ENCODE measurements around the gene ECT2L.

ECT2L gene

GRCh38 chr6:138815797-138816528 is 20.1 kb downstream of the ECT2L start:
- Histone ChIP-seq H3K4me1 (ENCODE audit: insufficient read depth, low read length) (no peaks in the 10 kb centered on the region), H3K36me3 (ENCODE audit: insufficient read depth, low read length) (no peaks in the 10 kb centered on the region), H3K9me3 (ENCODE audit: control insufficient read depth, insufficient read depth, low read length) (no peaks in the 10 kb centered on the region; the same call in 1 of the 2 replicates), H3K9ac (ENCODE audit: low read depth, low read length) (no peak overlapping the region)

DNA sequence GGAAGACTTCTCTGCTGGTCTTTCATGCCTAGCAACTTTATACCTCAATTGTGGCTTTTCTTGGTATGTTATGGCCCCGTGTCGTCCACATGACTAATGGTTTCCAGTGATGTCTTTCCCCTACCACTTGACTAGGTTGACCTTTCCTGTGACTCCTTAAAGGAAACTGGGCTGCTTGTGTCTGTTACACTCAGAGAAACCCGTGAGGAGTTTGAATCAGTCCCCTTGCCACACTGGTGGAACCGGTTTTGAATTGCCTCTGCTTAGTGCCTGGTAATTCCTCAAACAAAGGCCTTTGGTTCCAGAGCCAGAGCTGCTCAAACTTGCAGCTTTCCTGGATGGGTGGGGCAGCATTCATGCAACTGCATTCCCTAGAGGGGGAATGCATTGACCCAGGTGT is 21.9 kb downstream of the ECT2L start:
- Histone ChIP-seq H3K36me3 (ENCODE audit: insufficient read depth, low read length) (no peaks in the 10 kb centered on the region), H3K9me3 (ENCODE audit: control insufficient read depth, insufficient read depth, low read length) (no peaks in the 10 kb centered on the region; the same call in 1 of the 2 replicates), H3K4me1 (ENCODE audit: insufficient read depth, low read length) (no peaks in the 10 kb centered on the region), H3K9ac (ENCODE audit: low read depth, low read length) (no peak overlapping the region)

- no peaks in the 10 kb centered on the region for H3K36me3 ChIP-seq (ENCODE audit: insufficient read depth, low read length)
- H3K9me3 ChIP-seq (ENCODE audit: control insufficient read depth, insufficient read depth, low read length), result no peaks in the 10 kb centered on the region; the same call in 1 of the 2 replicates
- H3K4me1 ChIP-seq (ENCODE audit: insufficient read depth, low read length), result no peaks in the 10 kb centered on the region
- H3K9ac ChIP-seq (ENCODE audit: low read depth, low read length), result no peak overlapping the region
Observed at GRCh38 chr6:138818496-138819194, 22.8 kb downstream of the ECT2L start.

DNA sequence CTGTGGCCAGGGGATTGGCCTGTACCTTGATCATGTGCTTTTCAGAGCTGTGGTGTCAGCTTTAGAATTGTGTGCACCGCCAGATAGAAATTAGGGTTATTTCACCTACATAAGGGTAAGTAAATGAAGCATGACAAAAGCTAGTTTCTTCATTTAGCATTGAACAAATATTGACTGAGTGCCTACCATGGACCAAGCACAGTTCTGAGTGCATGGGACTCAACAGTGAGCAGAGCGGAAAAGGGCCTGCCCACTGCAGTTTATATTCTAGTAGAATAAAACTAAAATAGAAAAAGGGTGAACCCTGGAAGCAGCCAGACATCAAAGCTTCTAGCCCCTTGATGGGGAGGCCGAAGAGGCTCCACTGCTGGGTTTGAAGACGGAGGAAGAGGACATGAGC is 25.6 kb downstream of the ECT2L start:
- Histone ChIP-seq H3K9ac (ENCODE audit: low read depth, low read length) (no peak overlapping the region), H3K36me3 (ENCODE audit: insufficient read depth, low read length) (no peaks in the 10 kb centered on the region), H3K4me1 (ENCODE audit: insufficient read depth, low read length) (no peaks in the 10 kb centered on the region), H3K9me3 (ENCODE audit: control insufficient read depth, insufficient read depth, low read length) (no peaks in the 10 kb centered on the region)

DNA sequence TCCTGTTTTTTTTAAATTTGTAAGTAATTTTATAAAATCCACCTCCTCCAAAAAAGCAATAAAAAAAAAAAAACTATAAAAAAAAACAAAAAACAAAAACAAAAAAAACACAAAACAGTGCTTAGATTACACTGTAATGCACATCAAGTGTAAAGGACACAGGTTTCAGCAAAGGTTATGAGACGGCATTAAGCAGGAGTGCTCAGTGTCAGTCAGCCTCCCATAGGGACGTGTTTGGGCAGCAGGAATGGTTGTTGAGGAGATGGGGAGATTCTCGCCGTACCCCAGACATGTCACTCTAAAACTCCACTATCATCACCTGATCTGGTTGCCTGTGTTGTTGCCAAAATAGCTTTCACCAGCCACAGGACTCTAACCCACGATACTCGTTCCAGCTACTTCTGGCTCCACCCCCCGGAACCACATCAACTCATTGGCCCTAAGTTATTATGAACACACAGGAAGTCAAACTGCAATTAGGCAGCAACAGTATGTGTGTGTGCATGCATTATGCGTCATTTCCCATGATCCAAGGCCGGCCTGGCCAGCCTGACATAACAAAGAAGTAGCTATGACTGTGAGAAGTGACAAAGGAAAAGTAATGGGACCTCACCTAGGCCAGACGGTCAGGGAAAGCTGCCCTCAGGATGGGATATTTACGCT is 28.7 kb downstream of the ECT2L start:
- Histone ChIP-seq H3K9ac (ENCODE audit: low read depth, low read length) (no peak overlapping the region), H3K9me3 (ENCODE audit: control insufficient read depth, insufficient read depth, low read length) (no peaks in the 10 kb centered on the region), H3K4me1 (ENCODE audit: insufficient read depth, low read length) (peaks cover 8% of the 10 kb centered on the region), H3K36me3 (ENCODE audit: insufficient read depth, low read length) (no peaks in the 10 kb centered on the region)

DNA sequence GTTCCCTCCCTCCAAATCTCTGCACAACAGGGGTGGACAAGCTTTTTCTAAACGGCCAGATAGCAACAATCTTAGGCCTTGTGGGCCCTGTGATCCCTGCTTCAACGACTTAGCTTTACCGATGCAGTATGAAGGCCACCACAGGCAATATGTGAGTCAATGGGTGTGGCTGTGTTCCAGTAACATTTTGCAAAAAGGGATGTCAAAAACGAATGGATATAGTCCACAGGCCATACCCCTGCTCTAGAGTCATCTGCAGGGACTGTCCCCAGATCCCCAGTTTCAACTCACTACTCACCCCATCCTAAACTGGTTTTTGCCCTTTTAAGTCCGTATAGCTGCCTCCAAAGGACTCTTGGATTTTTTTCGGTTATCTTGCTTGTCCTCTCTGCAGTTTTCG is 34.4 kb downstream of the ECT2L start:
- Histone ChIP-seq H3K9me3 (ENCODE audit: control insufficient read depth, insufficient read depth, low read length) (no peaks in the 10 kb centered on the region), H3K36me3 (ENCODE audit: insufficient read depth, low read length) (no peaks in the 10 kb centered on the region), H3K4me1 (ENCODE audit: insufficient read depth, low read length) (peaks cover 8% of the 10 kb centered on the region), H3K9ac (ENCODE audit: low read depth, low read length) (no peak overlapping the region)

GRCh38 chr6:138832182-138832581 is 36.3 kb downstream of the ECT2L start:
- Histone ChIP-seq H3K9ac (ENCODE audit: low read depth, low read length) (no peak overlapping the region), H3K36me3 (ENCODE audit: insufficient read depth, low read length) (no peaks in the 10 kb centered on the region), H3K9me3 (ENCODE audit: control insufficient read depth, insufficient read depth, low read length) (no peaks in the 10 kb centered on the region), H3K4me1 (ENCODE audit: insufficient read depth, low read length) (peaks cover 8% of the 10 kb centered on the region)

DNA sequence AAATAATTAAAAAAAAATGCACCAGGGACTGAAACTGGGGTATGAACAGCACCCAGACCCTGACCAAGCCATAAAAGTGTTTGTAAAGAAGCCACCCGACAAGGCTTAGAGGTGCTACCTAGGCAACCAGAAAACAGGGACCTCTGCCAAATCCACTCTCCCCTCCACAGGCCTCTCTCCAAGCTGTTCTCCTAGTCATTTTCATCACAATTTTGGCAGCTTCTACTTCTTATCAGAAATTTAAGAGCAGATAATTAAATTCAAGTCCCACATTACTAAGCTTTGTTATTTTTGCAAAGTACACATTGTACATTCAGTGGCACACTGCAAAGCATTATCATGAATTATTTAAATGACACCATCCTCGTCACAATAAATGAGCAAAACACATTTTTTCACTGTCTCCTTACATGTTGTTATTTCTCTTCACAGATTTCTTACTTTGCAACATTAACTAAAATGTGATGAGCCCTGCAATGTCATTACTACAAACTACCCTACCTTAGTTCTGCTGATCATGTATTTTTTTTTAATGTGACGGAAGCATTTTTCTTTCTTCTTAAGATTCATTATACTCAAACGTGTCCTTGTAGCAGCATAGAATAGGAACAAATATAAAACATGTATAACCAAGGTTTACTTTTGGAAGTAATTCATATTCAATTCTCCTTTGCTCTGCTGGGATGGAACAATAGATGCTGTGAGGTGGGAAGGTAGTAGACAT is 38.1 kb downstream of the ECT2L start:
- no peaks in the 10 kb centered on the region for H3K9me3 ChIP-seq (ENCODE audit: control insufficient read depth, insufficient read depth, low read length)
- no peaks in the 10 kb centered on the region for H3K36me3 ChIP-seq (ENCODE audit: insufficient read depth, low read length)
- no peak overlapping the region for H3K9ac ChIP-seq (ENCODE audit: low read depth, low read length)
- H3K4me1 ChIP-seq (ENCODE audit: insufficient read depth, low read length), result no peaks in the 10 kb centered on the region

DNA sequence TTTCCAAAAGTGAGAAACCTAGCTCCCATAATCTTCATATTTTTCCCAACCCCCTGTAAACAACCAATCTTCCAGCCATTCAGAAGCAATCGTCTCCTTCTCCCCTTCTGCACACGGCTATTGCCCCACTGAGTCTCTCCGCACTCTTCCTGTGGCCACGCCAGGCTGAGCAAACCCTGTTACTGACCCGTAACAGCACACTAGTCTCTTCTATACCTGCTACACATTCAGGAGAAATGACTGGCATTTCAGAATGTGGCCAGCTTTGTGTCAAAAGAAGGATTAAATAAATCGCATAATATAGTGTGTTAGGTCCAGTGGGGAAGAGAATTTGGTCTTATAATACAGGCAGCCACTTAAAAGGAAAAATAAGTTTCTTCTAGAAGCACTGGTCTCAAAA is 41.4 kb downstream of the ECT2L start:
- Histone ChIP-seq H3K9ac (ENCODE audit: low read depth, low read length) (no peak overlapping the region), H3K36me3 (ENCODE audit: insufficient read depth, low read length) (no peaks in the 10 kb centered on the region), H3K9me3 (ENCODE audit: control insufficient read depth, insufficient read depth, low read length) (no peaks in the 10 kb centered on the region), H3K4me1 (ENCODE audit: insufficient read depth, low read length) (no peaks in the 10 kb centered on the region)

DNA sequence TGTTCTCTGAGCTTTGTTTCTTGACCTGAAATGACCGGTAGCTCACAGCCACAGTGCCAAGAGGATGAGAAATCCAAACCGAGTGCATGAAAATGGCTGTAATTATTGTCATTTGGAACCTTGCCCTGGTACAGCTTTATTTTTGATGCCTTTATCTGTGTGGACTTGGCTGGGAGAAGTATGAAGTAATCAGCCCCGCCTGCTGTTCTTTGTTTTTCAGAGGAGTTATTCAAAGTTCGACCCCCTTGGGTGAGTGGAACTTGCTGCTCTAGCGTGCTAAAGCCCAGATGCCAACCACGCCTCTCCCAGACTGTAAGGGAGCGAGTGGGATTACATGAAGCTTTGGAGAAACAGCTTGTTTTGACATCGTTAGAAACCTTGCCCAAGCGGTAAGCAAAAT is 48.3 kb downstream of the ECT2L start:
- 0 out of 2 replicates have a peak, but pooled peaks cover 7% of the 10 kb centered on the region for H3K4me1 ChIP-seq (ENCODE audit: insufficient read depth, low read length)
- H3K36me3 ChIP-seq (ENCODE audit: insufficient read depth, low read length), result no peaks in the 10 kb centered on the region
- no peak overlapping the region for H3K9ac ChIP-seq (ENCODE audit: low read depth, low read length)
- H3K9me3 ChIP-seq (ENCODE audit: control insufficient read depth, insufficient read depth, low read length), result no peaks in the 10 kb centered on the region

- no peaks in the 10 kb centered on the region for H3K9me3 ChIP-seq (ENCODE audit: control insufficient read depth, insufficient read depth, low read length)
- no peaks in the 10 kb centered on the region for H3K36me3 ChIP-seq (ENCODE audit: insufficient read depth, low read length)
- H3K4me1 ChIP-seq (ENCODE audit: insufficient read depth, low read length), result 0 out of 2 replicates have a peak, but pooled peaks cover 7% of the 10 kb centered on the region
- no peak overlapping the region for H3K9ac ChIP-seq (ENCODE audit: low read depth, low read length)
Observed at GRCh38 chr6:138847884-138848283, 52.0 kb downstream of the ECT2L start.

DNA sequence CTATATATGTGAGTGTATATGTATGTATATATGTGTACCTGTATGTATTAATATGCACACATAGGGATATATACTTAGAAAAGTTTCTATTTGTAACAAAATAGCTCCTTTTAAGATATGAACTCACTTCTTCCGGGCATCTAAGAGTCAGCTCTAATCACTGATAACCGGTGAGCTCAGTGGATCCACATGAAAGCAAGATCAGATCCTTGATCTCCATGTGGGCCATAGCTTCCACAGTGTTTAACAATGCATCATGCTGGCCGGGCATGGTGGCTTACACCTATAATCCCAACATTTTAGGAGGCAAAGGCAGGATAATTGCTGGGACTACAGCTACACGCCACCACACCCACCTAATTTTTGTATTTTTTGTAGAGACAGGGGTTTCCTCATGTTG is 52.6 kb downstream of the ECT2L start:
- Histone ChIP-seq H3K36me3 (ENCODE audit: insufficient read depth, low read length) (no peaks in the 10 kb centered on the region), H3K9ac (ENCODE audit: low read depth, low read length) (no peak overlapping the region), H3K9me3 (ENCODE audit: control insufficient read depth, insufficient read depth, low read length) (no peaks in the 10 kb centered on the region), H3K4me1 (ENCODE audit: insufficient read depth, low read length) (0 out of 2 replicates have a peak, but pooled peaks cover 7% of the 10 kb centered on the region)

DNA sequence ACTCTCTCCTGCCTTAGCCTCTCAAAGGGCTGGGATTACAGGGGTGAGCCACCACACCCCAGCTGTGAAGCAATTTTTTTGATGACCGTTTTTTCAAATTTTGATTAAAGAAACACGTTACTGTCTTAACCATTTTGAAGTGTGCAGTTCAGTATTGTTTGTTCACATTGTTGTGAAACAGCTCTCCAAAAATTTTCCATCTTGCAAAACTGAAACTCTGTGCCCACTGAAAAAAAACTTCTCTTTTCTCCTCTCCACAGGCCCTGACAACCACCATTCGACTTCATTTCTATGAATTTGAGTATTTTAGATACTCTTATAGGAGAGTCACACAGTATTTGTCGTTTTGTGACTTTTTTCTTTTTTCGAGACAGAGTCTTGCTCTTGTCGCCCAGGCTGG is 53.9 kb downstream of the ECT2L start:
- no peaks in the 10 kb centered on the region for H3K36me3 ChIP-seq (ENCODE audit: insufficient read depth, low read length)

DNA sequence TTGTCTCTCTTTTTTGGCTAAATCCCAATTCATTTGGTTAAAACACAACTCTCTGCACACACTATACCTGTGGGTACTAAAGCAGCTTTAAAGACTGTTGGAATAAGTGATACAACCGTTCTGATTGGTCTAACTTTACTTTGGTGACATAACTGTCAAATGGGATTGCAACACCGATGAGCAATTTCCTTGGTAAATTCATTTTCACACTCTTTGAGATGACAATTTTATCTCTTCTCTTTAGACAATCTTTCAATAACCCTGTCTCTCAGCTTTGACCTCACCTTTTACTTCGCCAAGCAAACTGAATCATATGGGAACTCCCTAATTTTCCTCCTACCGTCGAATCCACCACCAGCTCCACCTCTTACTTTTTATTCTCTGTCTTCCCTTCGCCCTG is 60.8 kb downstream of the ECT2L start:
- H3K9ac ChIP-seq (ENCODE audit: low read depth, low read length), result no peak overlapping the region
- H3K9me3 ChIP-seq (ENCODE audit: control insufficient read depth, insufficient read depth, low read length), result no peaks in the 10 kb centered on the region
- H3K36me3 ChIP-seq (ENCODE audit: insufficient read depth, low read length), result no peaks in the 10 kb centered on the region
- no peaks in the 10 kb centered on the region for H3K4me1 ChIP-seq (ENCODE audit: insufficient read depth, low read length)

More for the DNA sequence above, 53.9 kb downstream of the ECT2L start:
- H3K9me3 ChIP-seq (ENCODE audit: control insufficient read depth, insufficient read depth, low read length), result no peaks in the 10 kb centered on the region
- H3K9ac ChIP-seq (ENCODE audit: low read depth, low read length), result no peak overlapping the region
- no peaks in the 10 kb centered on the region for H3K4me1 ChIP-seq (ENCODE audit: insufficient read depth, low read length)

Data from ES-I3 (cell line).